ENCODE results near the gene PNMA8B. TPM values are rescaled to one million over a fixed set of nuclear protein-coding genes. Genes with fewer than 3 reads are reported as not detected.

The PNMA8B gene
- total RNA-seq, 1 donor from 2014 or later, result 1.3 TPM

GRCh38 chr19:46450737-46451136, 44.9 kb downstream of the PNMA8B start:
- H3K9me3 Mint-ChIP-seq (ENCODE audit: unreplicated experiment), result no peaks in the 10 kb centered on the region
- H3K27ac Mint-ChIP-seq (ENCODE audit: unreplicated experiment), result no peak overlapping the region
- peaks cover 4% of the 10 kb centered on the region for H3K27me3 Mint-ChIP-seq (ENCODE audit: unreplicated experiment)
- no peak for DNase-seq (ENCODE audit: low spot score)
- no peak for TF ChIP-seq CTCF (IDR thresholded peaks at IDR 0.05; ENCODE audit: unreplicated experiment)
- H3K4me1 Mint-ChIP-seq (ENCODE audit: unreplicated experiment), result peaks cover 6% of the 10 kb centered on the region
- H3K36me3 Mint-ChIP-seq (ENCODE audit: low read depth, unreplicated experiment), result peaks cover 7% of the 10 kb centered on the region
- no peak overlapping the region for H3K4me3 Mint-ChIP-seq (ENCODE audit: unreplicated experiment)

DNA sequence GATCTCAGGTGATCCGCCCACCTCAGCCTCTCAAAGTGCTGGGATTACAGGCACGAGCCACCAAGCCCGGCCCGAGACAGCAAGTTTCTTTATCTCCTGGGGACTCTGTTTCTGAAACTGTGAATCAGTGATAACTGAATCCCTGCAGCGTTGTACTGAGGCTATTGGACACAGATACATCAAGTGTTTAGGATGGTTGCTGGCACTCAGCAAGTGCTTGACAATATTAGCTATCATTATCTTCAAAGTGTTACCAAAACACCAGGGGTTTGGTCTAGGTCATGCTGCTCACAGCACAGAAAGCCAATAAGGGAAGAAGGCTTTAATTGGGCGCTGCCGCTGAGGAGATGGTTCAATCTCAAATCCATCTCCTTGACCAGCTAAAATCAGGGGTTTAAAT, 46.4 kb downstream of the PNMA8B start:
- TF ChIP-seq CTCF (IDR thresholded peaks at IDR 0.05; ENCODE audit: unreplicated experiment), result no peak
- no peak overlapping the region for H3K27ac Mint-ChIP-seq (ENCODE audit: unreplicated experiment)
- H3K27me3 Mint-ChIP-seq (ENCODE audit: unreplicated experiment), result peaks cover 4% of the 10 kb centered on the region
- no peak for DNase-seq (ENCODE audit: low spot score)
- H3K36me3 Mint-ChIP-seq (ENCODE audit: low read depth, unreplicated experiment), result peaks cover 7% of the 10 kb centered on the region
- H3K9me3 Mint-ChIP-seq (ENCODE audit: unreplicated experiment), result no peaks in the 10 kb centered on the region
- peaks cover 6% of the 10 kb centered on the region for H3K4me1 Mint-ChIP-seq (ENCODE audit: unreplicated experiment)
- H3K4me3 Mint-ChIP-seq (ENCODE audit: unreplicated experiment), result no peak overlapping the region

GRCh38 chr19:46448601-46449000, 47.1 kb downstream of the PNMA8B start:
- DNase-seq (ENCODE audit: low spot score), result no peak
- Mint-ChIP-seq H3K4me1 (ENCODE audit: unreplicated experiment) (peaks cover 6% of the 10 kb centered on the region), H3K27me3 (ENCODE audit: unreplicated experiment) (peaks cover 4% of the 10 kb centered on the region), H3K27ac (ENCODE audit: unreplicated experiment) (no peak overlapping the region), H3K9me3 (ENCODE audit: unreplicated experiment) (no peaks in the 10 kb centered on the region), H3K4me3 (ENCODE audit: unreplicated experiment) (no peak overlapping the region), H3K36me3 (ENCODE audit: low read depth, unreplicated experiment) (peaks cover 7% of the 10 kb centered on the region)
- TF ChIP-seq CTCF (IDR thresholded peaks at IDR 0.05; ENCODE audit: unreplicated experiment), result no peak

GRCh38 chr19:46447824-46448223, 47.8 kb downstream of the PNMA8B start:
- no peaks in the 10 kb centered on the region for H3K9me3 Mint-ChIP-seq (ENCODE audit: unreplicated experiment)
- H3K4me1 Mint-ChIP-seq (ENCODE audit: unreplicated experiment), result peaks cover 8% of the 10 kb centered on the region
- H3K27me3 Mint-ChIP-seq (ENCODE audit: unreplicated experiment), result peaks cover 4% of the 10 kb centered on the region
- H3K36me3 Mint-ChIP-seq (ENCODE audit: low read depth, unreplicated experiment), result peaks cover 7% of the 10 kb centered on the region
- no peak for DNase-seq (ENCODE audit: low spot score)
- H3K27ac Mint-ChIP-seq (ENCODE audit: unreplicated experiment), result peak overlapping the region; percentile 88
- H3K4me3 Mint-ChIP-seq (ENCODE audit: unreplicated experiment), result no peak overlapping the region
- no peak for TF ChIP-seq CTCF (IDR thresholded peaks at IDR 0.05; ENCODE audit: unreplicated experiment)

- H3K36me3 Mint-ChIP-seq (ENCODE audit: low read depth, unreplicated experiment), result peaks cover 7% of the 10 kb centered on the region
- peaks cover 4% of the 10 kb centered on the region for H3K27me3 Mint-ChIP-seq (ENCODE audit: unreplicated experiment)
- H3K9me3 Mint-ChIP-seq (ENCODE audit: unreplicated experiment), result no peaks in the 10 kb centered on the region
- H3K4me1 Mint-ChIP-seq (ENCODE audit: unreplicated experiment), result peaks cover 8% of the 10 kb centered on the region
- DNase-seq (ENCODE audit: low spot score), result no peak
- H3K4me3 Mint-ChIP-seq (ENCODE audit: unreplicated experiment), result no peak overlapping the region
- no peak overlapping the region for H3K27ac Mint-ChIP-seq (ENCODE audit: unreplicated experiment)
- TF ChIP-seq CTCF (IDR thresholded peaks at IDR 0.05; ENCODE audit: unreplicated experiment), result no peak
Measured at GRCh38 chr19:46447006-46447405, 48.7 kb downstream of the PNMA8B start.

Data from endothelial cell (in vitro differentiated cells).